Cerebellar cortex (tissue), 1 donor: ENCODE results near the gene PHAF1.
"Not testable (repeated sequence)": the region's sequence is repeated elsewhere in the genome, so short reads cannot be mapped to it uniquely, and the experiment has no call there.

Experiments
- DNase-seq: peaks from one replicate; pipeline ENCODE4 v3.0.0-alpha.2; 2015; ENCODE audit warnings: low spot score

The PHAF1 gene

GRCh38 chr16:67104845-67105244, 4.9 kb upstream of the PHAF1 start:
- DNase-seq = no peak

- DNase-seq = no peak
These were observed 4.5 kb upstream of the PHAF1 start for GRCh38 chr16:67105246-67105645.

GRCh38 chr16:67105881-67106280, 3.9 kb upstream of the PHAF1 start:
- no peak for DNase-seq

GRCh38 chr16:67108489-67108888, 1.3 kb upstream of the PHAF1 start:
- no peak for DNase-seq

GRCh38 chr16:67108931-67109406, 772 bp upstream of the PHAF1 start:
- no peak for DNase-seq

- DNase-seq = no peak
These were observed 2.3 kb downstream of the PHAF1 start for GRCh38 chr16:67111951-67112444.

GRCh38 chr16:67112591-67113399, 3.1 kb downstream of the PHAF1 start:
- DNase-seq = no peak

- no peak for DNase-seq
These were observed 5.1 kb downstream of the PHAF1 start for GRCh38 chr16:67114793-67115192.

GRCh38 chr16:67115639-67116038, 5.9 kb downstream of the PHAF1 start:
- no peak for DNase-seq

GRCh38 chr16:67116388-67117311, 6.9 kb downstream of the PHAF1 start:
- no peak for DNase-seq

- no peak for DNase-seq
These were observed 8.0 kb downstream of the PHAF1 start for GRCh38 chr16:67117716-67118115.

GRCh38 chr16:67120025-67120424, 10.3 kb downstream of the PHAF1 start:
- DNase-seq = no peak

- not testable (repeated sequence) for DNase-seq
These were observed 13.1 kb downstream of the PHAF1 start for GRCh38 chr16:67122799-67123198.

GRCh38 chr16:67128417-67128816, 18.7 kb downstream of the PHAF1 start:
- no peak for DNase-seq

GRCh38 chr16:67128887-67129286, 19.1 kb downstream of the PHAF1 start:
- DNase-seq = no peak

GRCh38 chr16:67129422-67129821, 19.7 kb downstream of the PHAF1 start:
- no peak for DNase-seq

GRCh38 chr16:67137605-67138004, 27.9 kb downstream of the PHAF1 start:
- DNase-seq = no peak

GRCh38 chr16:67141391-67141790, 31.6 kb downstream of the PHAF1 start:
- DNase-seq = no peak

GRCh38 chr16:67142342-67142741, 32.6 kb downstream of the PHAF1 start:
- DNase-seq = no peak

GRCh38 chr16:67144943-67145342, 35.2 kb downstream of the PHAF1 start:
- DNase-seq = no peak

- DNase-seq = no peak
These were observed 36.0 kb downstream of the PHAF1 start for GRCh38 chr16:67145746-67146145.

GRCh38 chr16:67146523-67147357, 37.0 kb downstream of the PHAF1 start:
- DNase-seq = no peak
